Upper lobe of right lung (tissue), 1 donor: Measurements from ENCODE around the gene CD9. TPM values are rescaled to one million over a fixed set of nuclear protein-coding genes. Genes with fewer than 3 reads are reported as not detected.

Source experiments
- ATAC-seq: fragments of 200-7000 bp; cut with Tn5 transposase; one replicate; pipeline ENCODE4 v1.9.1; 2020; ENCODE audit warnings: mild to moderate bottlenecking, moderate library complexity
- DNase-seq: peaks from one replicate; pipeline ENCODE4 v3.0.0-alpha.2; 2020
- H3K27ac ChIP-seq: fragments of 200-600 bp; one replicate; pipeline ENCODE4 v1.8.0; 2022
- H3K27me3 ChIP-seq: fragments of 200-600 bp; one replicate; pipeline ENCODE4 v1.8.0; 2022; ENCODE audit warnings: mild to moderate bottlenecking
- H3K36me3 ChIP-seq: fragments of 200-600 bp; one replicate; pipeline ENCODE4 v1.8.0; 2022
- H3K4me1 ChIP-seq: fragments of 200-600 bp; one replicate; pipeline ENCODE4 v1.8.0; 2022
- H3K4me3 ChIP-seq: fragments of 200-600 bp; one replicate; pipeline ENCODE4 v1.8.0; 2022; ENCODE audit warnings: mild to moderate bottlenecking
- H3K9me3 ChIP-seq: fragments of 200-600 bp; one replicate; pipeline ENCODE4 v1.8.0; 2022
- intact Hi-C: fragments of 100-400 bp; cut with DNase I; formaldehyde crosslinking; loops from one replicate; pipeline ENCODE4 v1.11.0; 2022
- total RNA-seq: library from RNA; stranded (reverse); fragmentation: NEBNext Ultra II Directional; extraction: Animal tissue kit (Norgen Biotek cat#: 25700); gene quantifications from one replicate; pipeline ENCODE4 v1.2.1, GENCODE V29; 2021
- TF ChIP-seq, protein P1 (sequence below): fragments of 200-600 bp; IDR thresholded peaks from one replicate; pipeline ENCODE4 v1.8.0; 2022; ENCODE audit warnings: antibody characterized with exemption
- donor health status: DM: no; HTN: yes; CAD: no; lungs with severe emphysema.

Gene CD9
- total RNA-seq, 1 donor from 2014 or later: 445 TPM

DNA sequence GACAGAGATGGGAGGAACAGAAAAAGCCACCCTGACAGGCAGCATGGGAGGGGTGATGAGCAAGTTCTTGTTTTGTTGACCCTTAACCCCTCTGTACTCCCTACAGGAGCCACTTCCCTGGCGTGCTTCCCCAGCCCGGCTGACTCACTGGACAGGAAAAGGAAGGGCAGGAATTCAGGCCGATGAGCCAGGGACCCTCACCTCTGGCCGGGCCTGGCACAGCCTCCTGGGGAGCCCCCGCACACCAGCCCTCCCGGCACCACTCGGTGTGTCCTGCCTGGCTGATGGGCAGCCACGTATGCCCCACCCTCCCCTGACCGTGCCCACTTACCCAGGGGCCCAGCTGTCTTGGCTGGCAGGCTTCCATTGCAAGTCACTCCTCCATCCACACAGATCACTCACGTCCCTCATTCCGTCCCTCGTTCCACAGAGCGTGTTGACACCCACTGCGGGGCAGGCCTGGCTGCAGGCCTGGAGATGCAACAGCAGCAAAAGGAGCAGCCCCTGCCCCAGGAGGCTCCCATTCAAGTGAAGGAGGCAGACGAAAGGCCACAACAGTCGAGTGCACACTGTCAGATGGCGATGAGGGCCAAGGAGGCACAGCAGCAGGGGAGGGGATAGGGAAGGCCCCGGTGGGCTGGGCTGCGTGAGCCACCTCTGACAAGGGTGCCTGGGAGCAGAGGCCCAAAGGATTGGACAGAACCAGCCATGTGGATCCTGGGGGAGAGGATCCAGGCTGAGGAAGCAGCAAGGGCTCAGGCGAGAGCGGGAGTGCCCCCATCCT, 19.7 kb upstream of the CD9 start:
- ATAC-seq (peak; percentile 6), DNase-seq (peak; percentile 76)
- intact Hi-C loops: no loop called here
- TF ChIP-seq, protein P1, sequence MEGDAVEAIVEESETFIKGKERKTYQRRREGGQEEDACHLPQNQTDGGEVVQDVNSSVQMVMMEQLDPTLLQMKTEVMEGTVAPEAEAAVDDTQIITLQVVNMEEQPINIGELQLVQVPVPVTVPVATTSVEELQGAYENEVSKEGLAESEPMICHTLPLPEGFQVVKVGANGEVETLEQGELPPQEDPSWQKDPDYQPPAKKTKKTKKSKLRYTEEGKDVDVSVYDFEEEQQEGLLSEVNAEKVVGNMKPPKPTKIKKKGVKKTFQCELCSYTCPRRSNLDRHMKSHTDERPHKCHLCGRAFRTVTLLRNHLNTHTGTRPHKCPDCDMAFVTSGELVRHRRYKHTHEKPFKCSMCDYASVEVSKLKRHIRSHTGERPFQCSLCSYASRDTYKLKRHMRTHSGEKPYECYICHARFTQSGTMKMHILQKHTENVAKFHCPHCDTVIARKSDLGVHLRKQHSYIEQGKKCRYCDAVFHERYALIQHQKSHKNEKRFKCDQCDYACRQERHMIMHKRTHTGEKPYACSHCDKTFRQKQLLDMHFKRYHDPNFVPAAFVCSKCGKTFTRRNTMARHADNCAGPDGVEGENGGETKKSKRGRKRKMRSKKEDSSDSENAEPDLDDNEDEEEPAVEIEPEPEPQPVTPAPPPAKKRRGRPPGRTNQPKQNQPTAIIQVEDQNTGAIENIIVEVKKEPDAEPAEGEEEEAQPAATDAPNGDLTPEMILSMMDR: no peak
- no peaks in the 10 kb centered on the region for H3K36me3 ChIP-seq
- peak overlapping the region; percentile 80 for H3K27ac ChIP-seq
- no peaks in the 10 kb centered on the region for H3K27me3 ChIP-seq
- H3K9me3 ChIP-seq: no peaks in the 10 kb centered on the region
- H3K4me3 ChIP-seq: no peak overlapping the region
- peaks cover 53% of the 10 kb centered on the region for H3K4me1 ChIP-seq

DNA sequence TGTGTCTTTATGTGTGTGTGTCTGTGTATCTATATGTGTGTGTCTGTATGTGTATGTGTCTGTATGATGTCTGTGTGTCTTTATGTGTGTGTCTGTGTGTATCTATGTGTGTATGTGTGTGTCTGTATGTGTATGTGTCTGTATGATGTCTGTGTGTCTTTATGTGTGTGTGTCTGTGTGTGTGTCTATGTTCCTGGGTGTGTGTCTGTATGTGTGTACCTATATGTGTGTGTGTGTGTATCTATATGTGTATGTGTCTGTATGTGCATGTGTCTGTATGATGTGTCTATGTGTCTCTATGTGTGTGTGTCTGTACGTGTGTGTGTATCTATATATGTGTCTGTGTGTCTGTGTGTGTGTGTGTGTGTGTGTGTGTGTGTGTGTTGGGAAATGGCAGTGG, 19.0 kb upstream of the CD9 start:
- intact Hi-C loops: no loop called here
- Histone ChIP-seq H3K9me3 (no peaks in the 10 kb centered on the region), H3K27me3 (no peaks in the 10 kb centered on the region), H3K4me1 (peaks cover 53% of the 10 kb centered on the region), H3K36me3 (no peaks in the 10 kb centered on the region), H3K27ac (no peak overlapping the region), H3K4me3 (no peak overlapping the region)
- TF ChIP-seq, protein P1: no peak
- DNase-seq (no peak), ATAC-seq (no peak)

DNA sequence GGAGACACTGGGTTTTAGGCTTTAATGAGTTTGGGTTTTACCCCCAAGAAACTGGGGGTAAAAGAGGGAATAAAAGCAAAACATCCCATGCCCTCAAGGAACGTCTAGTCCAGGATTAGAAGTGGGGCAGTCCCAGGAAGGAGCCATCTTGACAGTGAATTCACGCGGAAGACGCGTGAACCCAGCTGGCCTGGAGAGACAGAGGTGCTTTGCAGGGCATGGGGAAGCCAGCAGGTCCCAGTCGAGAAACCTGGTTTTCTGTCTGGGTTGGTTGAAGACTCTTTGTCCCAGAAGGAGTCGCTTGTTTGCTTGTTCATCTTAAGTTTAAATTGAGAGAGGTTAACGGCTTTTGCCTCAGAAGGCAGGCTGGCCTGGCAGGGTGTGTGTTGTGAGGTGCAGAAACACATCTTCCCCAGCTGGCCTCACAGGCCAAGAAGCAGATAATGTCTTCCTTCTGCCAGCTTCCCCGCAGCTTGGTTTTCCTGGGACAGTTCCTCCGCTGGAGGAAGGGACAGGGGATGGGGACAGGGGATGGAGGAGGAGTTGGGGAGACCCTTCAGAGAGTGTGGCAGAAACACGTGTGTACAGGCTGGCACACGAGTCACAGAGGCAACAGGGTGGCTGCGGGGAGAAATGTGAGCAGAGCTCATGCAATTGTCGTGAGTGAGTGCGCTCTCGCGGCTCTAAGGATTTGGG, 18.5 kb upstream of the CD9 start:
- H3K36me3 ChIP-seq: no peaks in the 10 kb centered on the region
- H3K27me3 ChIP-seq: no peaks in the 10 kb centered on the region
- H3K27ac ChIP-seq: peak overlapping the region; percentile 81
- ATAC-seq: no peak
- peaks cover 53% of the 10 kb centered on the region for H3K4me1 ChIP-seq
- no peaks in the 10 kb centered on the region for H3K9me3 ChIP-seq
- intact Hi-C loops: no loop called here
- TF ChIP-seq, protein P1: no peak
- no peak for DNase-seq
- H3K4me3 ChIP-seq: no peak overlapping the region

DNA sequence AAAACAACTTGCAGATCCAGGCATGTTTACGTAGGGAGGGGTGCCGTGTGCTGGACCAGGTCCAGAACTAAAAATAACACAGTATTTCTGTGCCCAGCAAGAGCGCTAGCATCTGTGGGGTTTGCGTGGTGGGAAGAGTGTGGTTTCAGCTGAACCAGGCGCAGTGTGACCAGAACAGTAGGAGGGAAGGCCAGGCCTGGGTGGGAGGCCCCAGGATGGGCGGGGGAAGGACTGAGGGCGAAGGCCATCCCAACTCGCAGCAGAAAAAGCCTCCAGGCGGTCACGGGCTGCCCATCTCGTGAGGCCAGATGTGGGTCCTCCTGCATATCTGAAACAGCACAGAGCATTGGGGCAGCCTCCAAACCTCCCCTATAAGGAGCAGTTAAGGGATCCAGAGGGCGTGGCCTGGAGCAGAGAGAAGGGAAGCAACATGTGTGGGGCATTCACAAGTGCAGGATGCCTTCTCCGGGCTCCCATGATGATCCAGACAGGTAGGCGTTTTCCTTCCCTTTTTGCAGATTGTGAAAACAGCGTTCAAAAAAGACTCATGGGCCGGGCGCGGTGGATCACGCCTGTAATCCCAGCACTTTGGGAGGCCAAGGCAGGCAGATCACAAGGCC, 17.8 kb upstream of the CD9 start:
- Histone ChIP-seq H3K4me3 (no peak overlapping the region), H3K9me3 (no peaks in the 10 kb centered on the region), H3K27ac (peak overlapping the region; percentile 81), H3K36me3 (no peaks in the 10 kb centered on the region), H3K27me3 (no peaks in the 10 kb centered on the region), H3K4me1 (peaks cover 53% of the 10 kb centered on the region)
- TF ChIP-seq, protein P1: no peak
- DNase-seq (peak; percentile 91), ATAC-seq (peak; percentile 74)
- intact Hi-C loops: no loop called here

DNA sequence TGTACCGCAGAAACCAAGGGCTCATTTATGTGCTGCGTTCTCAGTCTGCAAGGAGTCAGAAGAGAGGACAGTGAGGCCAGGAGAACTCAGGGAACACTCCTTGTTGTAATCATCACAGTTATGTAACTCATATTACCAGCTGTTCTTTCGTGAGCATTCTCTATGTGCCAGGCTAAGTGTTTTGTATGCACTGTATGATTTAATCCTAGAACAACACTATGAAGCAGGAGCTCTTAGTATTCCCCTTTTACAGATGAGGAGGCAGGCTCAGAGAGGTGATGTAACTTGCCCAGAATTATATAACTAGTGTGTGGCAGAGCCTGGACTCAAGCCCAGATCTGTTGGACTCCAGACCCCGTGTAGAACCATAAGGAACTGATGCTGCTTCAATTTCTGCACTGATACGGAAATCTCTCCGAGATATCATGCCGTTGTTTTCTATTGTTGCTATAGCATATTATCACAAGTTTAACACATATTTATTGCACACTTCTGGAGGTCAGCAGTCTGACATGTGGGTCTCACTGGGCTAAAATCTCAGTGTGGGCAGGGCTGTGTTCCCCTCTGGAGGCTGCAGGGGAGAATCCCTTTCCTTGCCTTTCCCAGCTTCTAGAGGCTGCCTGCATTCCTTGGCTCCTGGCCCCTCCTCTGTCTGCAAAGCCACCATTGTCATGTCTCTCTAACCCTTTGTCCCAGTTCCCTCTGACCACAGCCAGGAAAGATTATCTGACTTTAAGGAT, 16.3 kb upstream of the CD9 start:
- Histone ChIP-seq H3K4me1 (peaks cover 51% of the 10 kb centered on the region), H3K27ac (peak overlapping the region; percentile 81), H3K36me3 (no peaks in the 10 kb centered on the region), H3K9me3 (no peaks in the 10 kb centered on the region), H3K4me3 (peak overlapping the region; percentile 3), H3K27me3 (no peaks in the 10 kb centered on the region)
- TF ChIP-seq, protein P1: no peak
- ATAC-seq (peak; percentile 41), DNase-seq (no peak)
- intact Hi-C loops: no loop called here
